ENCODE results near the gene TNS1.

DNA sequence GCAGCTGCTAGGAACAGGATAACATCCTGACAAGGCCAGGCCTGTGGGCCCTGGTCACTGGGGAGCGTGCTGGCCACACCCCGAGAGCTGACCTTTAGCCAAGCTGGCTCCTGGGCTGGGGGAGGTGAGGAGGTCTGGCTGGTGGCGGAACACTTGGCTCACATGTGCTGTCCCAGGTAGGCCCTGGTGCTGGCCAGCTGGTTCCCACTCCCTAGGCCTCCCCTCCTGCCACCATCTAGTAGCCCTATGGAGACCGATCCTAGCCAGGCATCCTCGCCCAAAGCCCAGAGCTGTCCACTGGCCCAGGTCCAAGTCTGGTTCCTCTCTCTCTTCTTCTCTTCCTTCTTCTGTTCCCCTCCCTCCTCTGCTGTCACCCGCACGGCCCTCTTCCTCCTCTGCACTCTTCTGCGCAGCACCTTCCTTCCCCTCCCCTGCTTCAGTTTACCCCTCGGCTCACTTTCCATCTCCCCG lies 52.4 kb downstream of the TNS1 start:
- no peak for TF ChIP-seq EZH2 (IDR thresholded peaks at IDR 0.05; ENCODE audit: insufficient read depth, low read length)
- TF ChIP-seq, protein P1, sequence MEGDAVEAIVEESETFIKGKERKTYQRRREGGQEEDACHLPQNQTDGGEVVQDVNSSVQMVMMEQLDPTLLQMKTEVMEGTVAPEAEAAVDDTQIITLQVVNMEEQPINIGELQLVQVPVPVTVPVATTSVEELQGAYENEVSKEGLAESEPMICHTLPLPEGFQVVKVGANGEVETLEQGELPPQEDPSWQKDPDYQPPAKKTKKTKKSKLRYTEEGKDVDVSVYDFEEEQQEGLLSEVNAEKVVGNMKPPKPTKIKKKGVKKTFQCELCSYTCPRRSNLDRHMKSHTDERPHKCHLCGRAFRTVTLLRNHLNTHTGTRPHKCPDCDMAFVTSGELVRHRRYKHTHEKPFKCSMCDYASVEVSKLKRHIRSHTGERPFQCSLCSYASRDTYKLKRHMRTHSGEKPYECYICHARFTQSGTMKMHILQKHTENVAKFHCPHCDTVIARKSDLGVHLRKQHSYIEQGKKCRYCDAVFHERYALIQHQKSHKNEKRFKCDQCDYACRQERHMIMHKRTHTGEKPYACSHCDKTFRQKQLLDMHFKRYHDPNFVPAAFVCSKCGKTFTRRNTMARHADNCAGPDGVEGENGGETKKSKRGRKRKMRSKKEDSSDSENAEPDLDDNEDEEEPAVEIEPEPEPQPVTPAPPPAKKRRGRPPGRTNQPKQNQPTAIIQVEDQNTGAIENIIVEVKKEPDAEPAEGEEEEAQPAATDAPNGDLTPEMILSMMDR (IDR thresholded peaks at IDR 0.05; ENCODE audit: insufficient read depth, low read depth, low read length): no peak
